ENCODE results near the gene LHFPL6.

The LHFPL6 gene

DNA sequence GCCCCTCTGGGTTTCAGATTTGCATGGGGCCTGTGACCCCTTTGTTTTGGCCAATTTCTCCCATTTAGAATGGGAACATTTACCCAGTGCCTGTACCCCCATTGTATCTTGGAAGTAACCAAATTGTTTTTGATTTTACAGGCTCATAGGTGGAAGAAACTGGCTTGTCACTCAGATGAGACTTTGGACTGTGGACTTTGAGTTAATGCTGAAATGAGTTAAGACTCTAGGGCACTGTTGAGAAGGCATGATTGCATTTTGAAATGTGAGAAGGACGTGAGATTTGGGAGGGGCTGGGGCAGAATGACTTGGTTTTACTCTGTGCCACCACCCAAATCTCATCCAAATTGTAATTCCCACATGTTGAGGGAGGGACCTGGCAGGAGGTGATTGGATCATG is 306.0 kb downstream of the LHFPL6 start:
- no peak for DNase-seq

DNA sequence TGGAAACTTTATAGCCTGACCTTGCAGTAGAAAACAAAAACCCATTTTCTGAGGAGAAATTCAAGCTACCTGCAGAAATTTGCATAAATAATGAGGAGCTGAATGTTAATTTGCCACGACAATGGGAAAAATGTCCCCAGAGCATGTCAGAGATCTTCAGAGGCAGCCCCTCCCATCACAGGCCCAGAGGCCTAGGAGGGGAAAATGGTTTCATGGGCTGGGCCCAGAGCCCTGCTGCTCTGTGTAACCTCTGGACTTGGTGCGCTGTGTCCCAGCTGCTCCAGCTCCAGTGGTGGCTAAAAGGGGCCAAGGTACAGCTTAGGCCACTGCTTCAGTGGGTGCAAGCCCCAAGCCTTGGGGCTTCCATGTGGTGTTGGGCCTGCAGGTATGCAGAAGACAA is 306.8 kb downstream of the LHFPL6 start:
- DNase-seq = no peak
